Epithelial cell of proximal tubule (primary cell): ENCODE measurements around the gene EML2. TPM values are rescaled to one million over a fixed set of nuclear protein-coding genes. Genes with fewer than 3 reads are reported as not detected.

Experiments used
- DNase-seq: peaks from one replicate; pipeline ENCODE4 v3.0.0-alpha.2; 2011; ENCODE audit warnings: low read depth
- H3K4me3 ChIP-seq: 2 replicates; pipeline ENCODE4 v1.5.1; 2011; ENCODE audit warnings: low read depth, mild to moderate bottlenecking, low read length
- CTCF ChIP-seq: conservative IDR thresholded peaks from 2 replicates; pipeline ENCODE4 v1.5.1; 2012; ENCODE audit warnings: low read depth, mild to moderate bottlenecking, low read length
- total RNA-seq: library from RNA; depleted of rRNA; stranded (reverse); fragments of >200 nt; gene quantifications from 2 replicates; pipeline ENCODE4 v1.2.3, GENCODE V29; 2015

EML2 gene
- total RNA-seq, 1 donor from 2014 or later = 33.6 TPM

- no peak for TF ChIP-seq CTCF
- no peak for DNase-seq
- H3K4me3 ChIP-seq = no peak overlapping the region
Observed at GRCh38 chr19:45608948-45609347, 30.2 kb downstream of the EML2 start.

GRCh38 chr19:45607071-45608029 is 31.8 kb downstream of the EML2 start:
- H3K4me3 ChIP-seq = peak overlapping the region; percentile 40
- DNase-seq = no peak
- peak; percentile 84 for TF ChIP-seq CTCF

- no peak for DNase-seq
- no peak within 1 kb of the TSS for H3K4me3 ChIP-seq
- no peak for TF ChIP-seq CTCF
Observed at GRCh38 chr19:45601524-45602374, 37.4 kb downstream of the EML2 start, which contains the start of gene GPR4. Gene GPR4 (minus strand): TSS chr19:45602212. CDS start chr19:45591866, 10,346 bp downstream.

- no peak for DNase-seq
Observed at GRCh38 chr19:45601115-45601514, 38.1 kb downstream of the EML2 start.

GRCh38 chr19:45600340-45600885 is 38.8 kb downstream of the EML2 start:
- DNase-seq = no peak
- H3K4me3 ChIP-seq = no peak overlapping the region
- TF ChIP-seq CTCF = no peak

More at GRCh38 chr19:45601115-45601514, 38.1 kb downstream of the EML2 start:
- H3K4me3 ChIP-seq = no peak overlapping the region
- no peak for TF ChIP-seq CTCF

GRCh38 chr19:45599286-45599685 is 39.9 kb downstream of the EML2 start:
- no peak for TF ChIP-seq CTCF
- H3K4me3 ChIP-seq = no peak overlapping the region
- DNase-seq = no peak
